Smooth muscle cell (in vitro differentiated cells): ENCODE measurements around the gene C5orf15. TPM values are rescaled to one million over a fixed set of nuclear protein-coding genes. Genes with fewer than 3 reads are reported as not detected.

Experiments
- DNase-seq: peaks from one replicate; lab custom pipeline; 2025; ENCODE audit not compliant: unreplicated experiment; lab: John Stamatoyannopoulos, UW
- H2AFZ ChIP-seq: fragments of 200-600 bp; sonication (generic); 2 replicates; pipeline ENCODE4 v1.6.0; 2016; ENCODE audit warnings: antibody characterized with exemption, low read depth, mild to moderate bottlenecking
- H3F3A ChIP-seq: fragments of 200-600 bp; sonication (generic); 2 replicates; pipeline ENCODE4 v1.6.0; 2017; ENCODE audit warnings: antibody characterized with exemption, low read depth
- H3K27ac ChIP-seq: fragments of 200-600 bp; sonication (generic); 2 replicates; pipeline ENCODE4 v1.5.1; 2016; ENCODE audit warnings: low read depth, mild to moderate bottlenecking
- H3K27me3 ChIP-seq: fragments of 200-600 bp; sonication (generic); 2 replicates; pipeline ENCODE4 v1.6.1; 2016; ENCODE audit warnings: low read depth, mild to moderate bottlenecking
- H3K36me3 ChIP-seq: fragments of 200-600 bp; sonication (generic); 2 replicates; pipeline ENCODE4 v1.5.1; 2016; ENCODE audit warnings: low read depth
- H3K4me1 ChIP-seq: fragments of 200-600 bp; sonication (generic); 2 replicates; pipeline ENCODE4 v1.5.1; 2016; ENCODE audit warnings: low read depth
- H3K4me2 ChIP-seq: fragments of 200-600 bp; sonication (generic); 2 replicates; pipeline ENCODE4 v1.6.0; 2016; ENCODE audit warnings: mild to moderate bottlenecking
- H3K4me3 ChIP-seq: fragments of 200-600 bp; sonication (generic); 2 replicates; pipeline ENCODE4 v1.5.1; 2016; ENCODE audit warnings: mild to moderate bottlenecking
- H3K79me2 ChIP-seq: fragments of 200-600 bp; sonication (generic); 2 replicates; pipeline ENCODE4 v1.6.0; 2016; ENCODE audit warnings: low read depth, mild to moderate bottlenecking
- H3K9ac ChIP-seq: fragments of 200-600 bp; sonication (generic); 2 replicates; pipeline ENCODE4 v1.6.0; 2016; ENCODE audit warnings: low read depth
- H3K9me3 ChIP-seq: fragments of 200-600 bp; sonication (generic); replicated peaks from 2 replicates; pipeline ENCODE4 v1.5.1; 2016; ENCODE audit warnings: low read depth
- H4K20me1 ChIP-seq: fragments of 200-600 bp; sonication (generic); 2 replicates; pipeline ENCODE4 v1.6.0; 2016; ENCODE audit warnings: low read depth
- CTCF ChIP-seq: fragments of 200-600 bp; sonication (generic); IDR thresholded peaks from 2 replicates; pipeline ENCODE4 v1.5.1; 2017; ENCODE audit warnings: borderline replicate concordance, mild to moderate bottlenecking, antibody characterized with exemption; ENCODE audit not compliant: insufficient read depth, poor library complexity, severe bottlenecking
- WGBS: methylation state at CpG from one replicate; pipeline ENCODE4 v1.1.7; 2016; ENCODE audit warnings: low lambda C conversion rate; 5-methylcytosine and 5-hydroxymethylcytosine counted together
- polyA plus RNA-seq: library from polyadenylated mRNA; unstranded; fragments of >200 nt; fragmentation: Nextera tagmentation; extraction: Ambion mirVana; gene quantifications from 2 replicates; pipeline ENCODE4 v1.2.1, GENCODE V29; 2016
- total RNA-seq: library from RNA; depleted of rRNA; stranded (reverse); fragments of >200 nt; gene quantifications from 2 replicates; pipeline ENCODE4 v1.2.3, GENCODE V29; 2014

Gene C5orf15
- total and polyA plus RNA-seq, 2 experiments from 2014 or later: 64.9 to 128 TPM

GRCh38 chr5:133998042-133998441 lies 29.6 kb upstream of the C5orf15 start:
- Histone ChIP-seq H3K27me3 (no peaks in the 10 kb centered on the region), H3K9ac (no peak overlapping the region), H3K4me1 (peaks cover 21% of the 10 kb centered on the region), H3K27ac (no peak overlapping the region), H2AFZ (no peak overlapping the region), H3K36me3 (no peaks in the 10 kb centered on the region), H4K20me1 (peaks cover 100% of the 10 kb centered on the region), H3F3A (no peaks in the 10 kb centered on the region), H3K79me2 (peaks cover 100% of the 10 kb centered on the region), H3K4me2 (no peak overlapping the region), H3K4me3 (no peak overlapping the region), H3K9me3 (no peaks in the 10 kb centered on the region)
- TF ChIP-seq CTCF: no peak
- WGBS: 94% methylated on average over 6 of the region's 6 CpGs
- DNase-seq: no peak

GRCh38 chr5:133996683-133997252 lies 28.3 kb upstream of the C5orf15 start:
- H3K27me3 ChIP-seq: no peaks in the 10 kb centered on the region
- H3K79me2 ChIP-seq: peaks cover 100% of the 10 kb centered on the region
- no peak overlapping the region for H2AFZ ChIP-seq
- peak; percentile 43 for TF ChIP-seq CTCF
- no peaks in the 10 kb centered on the region for H3K36me3 ChIP-seq
- peaks cover 100% of the 10 kb centered on the region for H4K20me1 ChIP-seq
- H3K4me2 ChIP-seq: no peak overlapping the region
- no peaks in the 10 kb centered on the region for H3K9me3 ChIP-seq
- H3F3A ChIP-seq: no peaks in the 10 kb centered on the region
- peaks cover 18% of the 10 kb centered on the region for H3K4me1 ChIP-seq
- no peak overlapping the region for H3K9ac ChIP-seq
- WGBS: 81% methylated on average over 3 of the region's 3 CpGs
- H3K27ac ChIP-seq: no peak overlapping the region
- DNase-seq: no peak
- H3K4me3 ChIP-seq: no peak overlapping the region

- no peaks in the 10 kb centered on the region for H3K9me3 ChIP-seq
- H2AFZ ChIP-seq: no peak overlapping the region
- 72% methylated on average over 7 of the region's 7 CpGs for WGBS
- no peak overlapping the region for H3K4me3 ChIP-seq
- H3K4me1 ChIP-seq: peaks cover 18% of the 10 kb centered on the region
- peaks cover 100% of the 10 kb centered on the region for H4K20me1 ChIP-seq
- no peak overlapping the region for H3K9ac ChIP-seq
- H3F3A ChIP-seq: no peaks in the 10 kb centered on the region
- H3K27me3 ChIP-seq: no peaks in the 10 kb centered on the region
- H3K27ac ChIP-seq: no peak overlapping the region
- DNase-seq: no peak
- peaks cover 100% of the 10 kb centered on the region for H3K79me2 ChIP-seq
- no peak overlapping the region for H3K4me2 ChIP-seq
- no peaks in the 10 kb centered on the region for H3K36me3 ChIP-seq
- TF ChIP-seq CTCF: no peak
Observed at GRCh38 chr5:133995883-133996563, 27.6 kb upstream of the C5orf15 start.

- no peak for TF ChIP-seq CTCF
- Histone ChIP-seq H3K27ac (no peak overlapping the region), H4K20me1 (peaks cover 100% of the 10 kb centered on the region), H3K4me1 (peaks cover 18% of the 10 kb centered on the region), H3K36me3 (peaks cover 3% of the 10 kb centered on the region), H3K27me3 (no peaks in the 10 kb centered on the region), H3F3A (no peaks in the 10 kb centered on the region), H3K4me2 (no peak overlapping the region), H2AFZ (no peak overlapping the region), H3K9me3 (no peaks in the 10 kb centered on the region), H3K79me2 (peaks cover 100% of the 10 kb centered on the region), H3K9ac (no peak overlapping the region), H3K4me3 (no peak overlapping the region)
- WGBS: 82% methylated on average over 8 of the region's 8 CpGs
- no peak for DNase-seq
Observed at GRCh38 chr5:133995341-133995740, 26.9 kb upstream of the C5orf15 start.
